SK-N-MC (cell line): Measurements from ENCODE around the gene ADPGK.
A peak's percentile ranks its signal among the peaks of the same experiment; 100 is the strongest.

ENCODE experiments used
- DNase-seq: peaks from one replicate; pipeline ENCODE4 v3.0.0-alpha.2; 2011; ENCODE audit warnings: low read depth, low spot score
- H3K27ac ChIP-seq: fragments of 200-600 bp; sonication (generic); 2 replicates; pipeline ENCODE4 v1.5.1; 2016; ENCODE audit warnings: mixed run types
- H3K36me3 ChIP-seq: fragments of 200-600 bp; sonication (generic); 2 replicates; pipeline ENCODE4 v1.6.1; 2017; ENCODE audit warnings: antibody characterized with exemption, low read length, mixed read lengths; ENCODE audit not compliant: insufficient read depth
- H3K4me3 ChIP-seq: fragments of 200-600 bp; sonication (generic); 2 replicates; pipeline ENCODE4 v1.5.1; 2016
- H3K9ac ChIP-seq: fragments of 200-600 bp; sonication (generic); 2 replicates; pipeline ENCODE4 v1.8.0; 2017; ENCODE audit warnings: mixed run types, mixed read lengths; ENCODE audit not compliant: insufficient read length
- H3K9me3 ChIP-seq: fragments of 200-600 bp; sonication (generic); 2 replicates; pipeline ENCODE4 v1.6.1; 2017; ENCODE audit warnings: low read depth, mild to moderate bottlenecking, antibody characterized with exemption, low read length, moderate library complexity, mixed read lengths
- EZH2 ChIP-seq: fragments of 200-600 bp; sonication (generic); IDR thresholded peaks from one replicate; pipeline ENCODE4 v1.6.1; 2017; ENCODE audit warnings: antibody characterized with exemption
- FOXP2 ChIP-seq: optimal IDR thresholded peaks from 2 replicates; pipeline ENCODE3; 2011; ENCODE audit warnings: mild to moderate bottlenecking, moderate library complexity; ENCODE audit not compliant: insufficient read depth; ENCODE audit errors: extremely low read length, control extremely low read depth
- POLR2AphosphoS5 ChIP-seq: IDR thresholded peaks from 2 replicates; pipeline ENCODE4 v1.6.1; 2012; ENCODE audit warnings: mild to moderate bottlenecking, low read depth, low read length, borderline replicate concordance

The ADPGK gene

GRCh38 chr15:72783640-72784455, at the start of gene ADPGK:
TSS of gene ADPGK (minus strand) at chr15:72783758. CDS start at chr15:72783691, 67 bp downstream.
- H3K36me3 ChIP-seq, result 0 out of 2 replicates have a peak, but pooled peaks cover 3% of the 10 kb centered on the region
- no peaks in the 10 kb centered on the region for H3K9me3 ChIP-seq
- TF ChIP-seq POLR2AphosphoS5 (peak; percentile 88), EZH2 (no peak), FOXP2 (peak; percentile 74)
- H3K9ac ChIP-seq, result peak within 1 kb of the TSS; percentile 86
- H3K27ac ChIP-seq, result peak within 1 kb of the TSS; percentile 86
- DNase-seq, result peak; percentile 81
- H3K4me3 ChIP-seq, result peak within 1 kb of the TSS; percentile 88

DNA sequence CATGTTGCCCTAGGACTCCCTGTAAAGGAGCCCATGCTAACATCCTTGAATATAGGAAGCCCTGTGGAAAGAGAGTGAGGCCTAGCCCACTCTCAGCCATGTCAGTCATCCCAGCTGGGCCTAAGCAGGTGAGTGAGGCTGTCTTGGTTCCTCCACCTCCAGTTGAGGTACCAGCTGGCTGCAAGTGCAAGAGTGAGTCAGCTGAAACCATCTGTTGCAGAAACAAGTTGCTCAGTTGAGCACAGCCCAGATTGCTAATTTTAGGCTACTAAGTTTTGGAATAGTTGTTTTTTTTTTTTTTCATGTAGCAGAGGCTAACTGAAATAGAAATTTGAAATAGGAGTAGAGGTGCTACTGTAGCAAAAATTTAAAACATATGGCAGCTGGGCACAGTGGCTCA, 43.7 kb upstream of the ADPGK start:
- Histone ChIP-seq H3K9ac (no peak overlapping the region), H3K27ac (no peak overlapping the region), H3K4me3 (no peak overlapping the region), H3K9me3 (no peaks in the 10 kb centered on the region), H3K36me3 (no peaks in the 10 kb centered on the region)
- TF ChIP-seq POLR2AphosphoS5, result no peak
- TF ChIP-seq EZH2, result no peak
- no peak for TF ChIP-seq FOXP2
- DNase-seq, result no peak

GRCh38 chr15:72826611-72827010, 43.1 kb upstream of the ADPGK start:
- no peaks in the 10 kb centered on the region for H3K36me3 ChIP-seq
- TF ChIP-seq FOXP2, result no peak
- no peak for TF ChIP-seq POLR2AphosphoS5
- TF ChIP-seq EZH2, result no peak
- no peaks in the 10 kb centered on the region for H3K9me3 ChIP-seq
- H3K27ac ChIP-seq, result no peak overlapping the region
- DNase-seq, result no peak
- no peak overlapping the region for H3K9ac ChIP-seq
- no peak overlapping the region for H3K4me3 ChIP-seq

DNA sequence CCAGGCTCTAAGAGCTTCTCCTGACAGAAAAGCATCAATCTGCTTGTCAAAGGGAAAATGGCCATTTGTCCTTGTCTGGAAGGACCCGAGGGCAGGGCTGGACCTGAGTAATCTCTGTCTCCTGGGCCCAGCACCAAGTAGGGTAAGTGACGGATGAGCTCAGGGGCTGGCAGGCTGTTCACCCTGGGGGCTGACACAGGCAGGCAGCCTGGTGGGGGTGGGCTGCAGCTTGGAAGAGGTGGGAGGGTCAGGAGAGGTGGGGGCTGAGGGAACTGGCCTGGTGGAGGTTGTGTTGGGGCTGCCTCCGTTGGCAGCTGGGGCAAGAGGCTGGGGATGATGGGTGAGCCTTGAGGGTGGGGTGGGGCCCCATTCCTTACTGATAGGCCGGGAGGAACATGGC, 42.3 kb upstream of the ADPGK start:
- TF ChIP-seq EZH2 (no peak), FOXP2 (no peak), POLR2AphosphoS5 (no peak)

DNA sequence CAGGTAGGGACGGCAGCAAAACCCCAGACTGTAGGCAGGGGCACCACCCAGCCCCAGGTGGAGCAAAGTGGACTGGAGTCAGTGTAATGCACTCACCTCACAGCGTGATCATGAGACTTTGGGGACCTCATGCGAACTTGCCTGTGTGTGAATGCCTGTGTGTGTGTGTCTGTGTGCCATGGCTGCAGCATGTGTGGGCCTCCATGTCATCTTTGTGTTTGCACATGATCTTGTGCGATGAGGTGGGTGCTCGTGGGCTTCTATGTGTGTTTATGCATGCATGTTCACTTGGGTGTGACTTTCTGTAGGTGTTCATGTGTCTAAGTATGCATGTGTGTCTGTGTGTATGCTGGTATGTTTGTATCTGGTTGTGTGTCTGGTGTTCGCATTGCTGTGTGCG, 41.2 kb upstream of the ADPGK start:
- DNase-seq, result no peak
- Histone ChIP-seq H3K4me3 (no peak overlapping the region), H3K9me3 (no peaks in the 10 kb centered on the region), H3K36me3 (no peaks in the 10 kb centered on the region), H3K9ac (no peak overlapping the region), H3K27ac (no peak overlapping the region)
- no peak for TF ChIP-seq POLR2AphosphoS5
- TF ChIP-seq FOXP2, result no peak
- TF ChIP-seq EZH2, result no peak

More for the DNA sequence above, 42.3 kb upstream of the ADPGK start:
- H3K36me3 ChIP-seq, result no peaks in the 10 kb centered on the region
- no peak overlapping the region for H3K27ac ChIP-seq
- no peak for DNase-seq
- no peak overlapping the region for H3K4me3 ChIP-seq
- no peak overlapping the region for H3K9ac ChIP-seq
- H3K9me3 ChIP-seq, result no peaks in the 10 kb centered on the region

GRCh38 chr15:72824112-72824511, 40.6 kb upstream of the ADPGK start:
- H3K9me3 ChIP-seq, result no peaks in the 10 kb centered on the region
- no peak for DNase-seq
- H3K4me3 ChIP-seq, result no peak overlapping the region
- H3K27ac ChIP-seq, result no peak overlapping the region
- H3K9ac ChIP-seq, result no peak overlapping the region
- H3K36me3 ChIP-seq, result no peaks in the 10 kb centered on the region
- TF ChIP-seq POLR2AphosphoS5, result no peak
- no peak for TF ChIP-seq FOXP2
- no peak for TF ChIP-seq EZH2

- no peak for TF ChIP-seq POLR2AphosphoS5
- TF ChIP-seq FOXP2, result no peak
- no peak for TF ChIP-seq EZH2
- H3K9me3 ChIP-seq, result no peaks in the 10 kb centered on the region
- H3K36me3 ChIP-seq, result no peaks in the 10 kb centered on the region
- no peak overlapping the region for H3K4me3 ChIP-seq
- DNase-seq, result no peak
- no peak overlapping the region for H3K9ac ChIP-seq
- no peak overlapping the region for H3K27ac ChIP-seq
Measured at GRCh38 chr15:72820278-72820677, 36.7 kb upstream of the ADPGK start.

DNA sequence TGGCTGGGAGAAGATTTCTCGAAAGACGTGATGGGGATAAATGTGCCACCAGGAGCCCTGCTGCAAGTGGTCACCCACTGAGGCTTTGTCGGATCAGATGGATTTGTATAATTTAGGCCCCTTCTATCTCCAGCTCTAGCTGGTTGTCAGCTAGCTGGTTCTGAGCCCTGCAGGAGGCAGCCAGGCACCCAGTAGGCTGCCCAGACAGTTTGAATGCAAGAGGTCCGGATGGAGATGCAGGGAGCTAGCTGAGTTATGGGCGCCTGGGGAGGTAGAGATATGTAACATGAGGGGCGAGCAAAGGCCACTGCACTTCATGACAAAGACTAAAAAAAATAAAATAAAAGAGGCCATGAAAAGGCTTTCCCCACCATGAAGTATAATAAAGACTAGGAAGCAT, 35.1 kb upstream of the ADPGK start:
- Histone ChIP-seq H3K4me3 (no peak overlapping the region), H3K9me3 (no peaks in the 10 kb centered on the region), H3K36me3 (no peaks in the 10 kb centered on the region), H3K27ac (no peak overlapping the region), H3K9ac (no peak overlapping the region)
- TF ChIP-seq EZH2 (no peak), POLR2AphosphoS5 (no peak), FOXP2 (no peak)
- DNase-seq, result no peak

DNA sequence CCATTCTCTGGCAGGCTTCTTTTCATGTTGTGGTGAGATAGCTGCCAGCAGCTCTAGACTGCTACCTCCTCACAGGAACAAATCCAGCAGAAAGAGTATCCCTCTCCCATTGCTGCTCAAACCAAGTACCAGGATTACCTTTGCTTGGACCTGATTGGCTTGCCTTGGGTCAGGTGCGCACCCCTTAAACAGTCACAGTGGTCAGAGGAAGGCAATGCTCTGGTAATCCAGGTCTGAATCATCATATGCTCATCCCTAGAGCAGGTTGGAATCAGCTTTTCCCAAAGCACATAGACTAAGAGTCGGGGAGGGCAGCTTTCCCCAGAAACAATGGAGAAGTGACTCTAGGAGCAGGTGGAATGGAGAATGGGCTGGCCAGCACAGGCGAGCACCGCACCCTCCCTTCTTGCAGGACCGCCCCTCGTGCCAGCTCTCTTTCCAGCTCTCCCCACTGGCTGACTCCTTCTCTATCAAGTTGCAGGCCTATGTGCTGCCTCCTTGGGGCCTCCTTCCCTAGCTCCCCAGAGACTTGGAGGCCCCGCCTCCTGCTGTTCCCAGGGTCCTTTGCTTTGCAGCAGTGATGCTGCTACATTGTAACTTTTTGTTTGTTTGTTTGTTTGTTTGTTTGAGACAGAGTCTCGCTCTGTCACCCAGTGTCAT, 29.9 kb upstream of the ADPGK start:
- no peak for TF ChIP-seq EZH2
- no peak for TF ChIP-seq FOXP2
- no peak for TF ChIP-seq POLR2AphosphoS5
- H3K27ac ChIP-seq, result no peak overlapping the region
- H3K9ac ChIP-seq, result no peak overlapping the region
- H3K4me3 ChIP-seq, result no peak overlapping the region
- H3K9me3 ChIP-seq, result no peaks in the 10 kb centered on the region
- DNase-seq, result no peak
- H3K36me3 ChIP-seq, result no peaks in the 10 kb centered on the region
